ENCODE measurements around the gene PDK3.
A peak's percentile ranks its signal among the peaks of the same experiment; 100 is the strongest.

The PDK3 gene

DNA sequence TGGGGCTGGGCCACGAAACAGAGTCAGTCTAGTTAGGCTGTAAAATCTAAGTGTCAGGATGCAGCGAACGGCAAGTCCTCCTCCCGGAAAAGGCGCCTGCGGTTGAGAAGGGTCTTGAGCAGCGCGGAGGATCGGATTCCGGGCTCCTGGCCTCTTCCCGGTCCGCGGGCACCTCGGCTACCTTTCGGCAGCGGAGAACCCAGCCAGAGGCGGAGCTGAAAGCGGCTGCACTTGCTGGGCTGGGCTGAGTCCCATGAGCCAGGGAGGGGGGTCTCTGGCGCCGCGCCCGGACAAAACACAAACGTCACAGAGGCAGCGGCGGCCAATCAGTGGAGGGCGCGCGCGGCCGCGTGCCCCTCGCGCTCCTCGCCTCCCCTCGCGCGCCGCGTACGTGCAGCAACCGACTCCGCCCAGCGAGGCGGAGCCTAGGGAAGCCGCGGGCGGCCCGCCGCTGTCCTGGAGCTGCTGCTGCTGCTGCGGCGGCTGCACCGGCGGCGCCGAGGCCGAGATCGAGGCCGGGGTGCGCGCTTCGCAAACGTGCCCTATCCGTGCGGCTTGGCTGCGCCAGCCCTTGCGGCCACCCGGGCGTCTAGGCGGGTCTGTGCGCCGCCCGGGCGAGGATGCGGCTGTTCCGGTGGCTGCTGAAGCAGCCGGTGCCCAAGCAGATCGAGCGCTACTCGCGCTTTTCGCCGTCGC lies at the start of gene PDK3:
PDK3 (plus strand) TSS at position 451 of the 696 bp plus-strand sequence; CDS start at position 621, 170 bp downstream.
- no peak for FAIRE-seq

GRCh38 chrX:24415921-24416320 lies 49.2 kb upstream of the PDK3 start:
- FAIRE-seq = no peak

- no peak for FAIRE-seq
These were observed 41.1 kb upstream of the PDK3 start for GRCh38 chrX:24423960-24424359.

DNA sequence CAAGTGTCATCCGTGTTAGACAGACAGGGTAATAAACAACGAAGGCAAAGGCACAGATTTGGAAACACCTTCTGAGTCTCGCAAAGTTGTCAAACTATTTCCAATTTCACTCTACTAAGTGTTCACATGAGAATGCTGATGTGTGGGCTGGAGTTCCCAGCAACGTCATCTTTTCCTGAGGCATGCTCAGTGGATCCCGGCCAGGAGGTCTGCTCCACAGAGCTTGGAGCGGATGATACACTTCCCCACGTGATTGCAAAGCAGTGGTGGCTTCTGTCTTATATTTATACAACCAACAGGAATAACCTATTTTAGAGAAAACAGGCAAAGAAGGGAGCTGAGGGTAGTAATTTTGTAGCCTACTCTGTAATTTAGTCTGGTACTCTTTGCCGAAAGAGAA lies 40.1 kb upstream of the PDK3 start:
- no peak for FAIRE-seq

- no peak for FAIRE-seq
These were observed 39.3 kb upstream of the PDK3 start for GRCh38 chrX:24425806-24426205.

DNA sequence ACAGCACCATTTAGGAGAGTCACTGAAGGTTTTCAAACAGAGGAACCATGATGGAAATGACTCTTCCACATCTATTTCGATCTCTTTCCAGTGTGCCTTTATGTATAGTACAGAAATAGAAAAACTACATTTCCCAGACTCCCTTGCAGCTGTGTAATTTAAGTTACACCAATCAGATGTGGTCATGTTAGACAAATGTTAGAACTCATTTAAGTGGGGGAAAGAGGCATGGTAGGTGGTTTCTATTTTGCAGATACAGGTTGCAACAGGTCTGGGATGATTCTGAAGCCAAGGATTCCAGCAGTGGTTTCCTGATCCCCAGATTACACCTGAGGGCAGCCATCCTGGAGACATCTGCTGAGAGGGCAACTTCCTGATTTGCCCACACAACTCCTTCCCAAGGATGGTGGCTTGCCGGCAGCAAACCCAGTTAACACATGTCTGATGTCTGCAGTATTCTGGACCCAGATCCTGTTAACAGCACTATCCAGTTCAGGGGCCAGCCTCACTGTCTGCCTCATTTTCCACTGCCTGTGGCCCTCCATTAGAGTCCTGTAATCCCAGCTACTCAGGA lies 38.7 kb upstream of the PDK3 start:
- FAIRE-seq = no peak

DNA sequence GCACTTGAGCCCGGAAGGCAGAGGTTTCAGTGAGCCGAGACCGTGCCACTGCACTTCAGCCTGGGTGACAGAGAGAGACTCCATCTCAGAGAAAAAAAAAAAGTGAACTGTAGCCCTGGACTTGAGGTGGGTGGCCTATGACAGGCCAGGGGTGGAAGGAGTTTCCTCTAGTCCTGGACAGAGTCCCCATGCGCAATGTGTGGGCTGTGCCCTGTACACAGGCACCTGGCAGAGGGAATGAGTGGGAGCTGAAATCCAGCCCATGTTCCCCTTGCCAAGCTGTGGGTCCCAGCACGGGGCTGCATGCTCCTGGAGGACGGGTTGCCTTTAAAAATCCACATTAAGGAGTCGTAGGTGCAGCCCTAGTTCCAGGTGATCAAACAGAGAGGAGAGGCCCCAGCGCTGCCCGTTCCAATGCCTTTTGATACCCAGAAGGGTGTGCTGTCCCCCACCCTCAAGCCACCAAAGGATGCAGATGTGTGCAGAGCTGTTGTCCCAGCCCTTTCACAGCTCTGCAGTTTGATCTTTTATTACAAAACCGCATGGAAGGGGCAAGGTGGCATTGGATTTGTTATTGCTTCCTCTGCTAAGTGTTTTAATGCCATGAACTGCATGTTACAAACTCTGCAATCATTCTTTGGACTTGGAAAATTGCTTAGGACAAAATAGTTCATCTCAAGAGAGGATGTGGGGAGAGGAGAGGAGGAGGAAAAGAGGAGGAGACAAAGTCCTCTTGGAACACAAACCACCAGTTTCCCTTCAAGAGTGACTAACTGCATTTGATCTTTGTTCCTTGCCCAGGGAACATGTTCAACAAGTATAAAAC lies 38.0 kb upstream of the PDK3 start:
- FAIRE-seq = no peak

- no peak for FAIRE-seq
These were observed 37.4 kb upstream of the PDK3 start for GRCh38 chrX:24427747-24428019.

DNA sequence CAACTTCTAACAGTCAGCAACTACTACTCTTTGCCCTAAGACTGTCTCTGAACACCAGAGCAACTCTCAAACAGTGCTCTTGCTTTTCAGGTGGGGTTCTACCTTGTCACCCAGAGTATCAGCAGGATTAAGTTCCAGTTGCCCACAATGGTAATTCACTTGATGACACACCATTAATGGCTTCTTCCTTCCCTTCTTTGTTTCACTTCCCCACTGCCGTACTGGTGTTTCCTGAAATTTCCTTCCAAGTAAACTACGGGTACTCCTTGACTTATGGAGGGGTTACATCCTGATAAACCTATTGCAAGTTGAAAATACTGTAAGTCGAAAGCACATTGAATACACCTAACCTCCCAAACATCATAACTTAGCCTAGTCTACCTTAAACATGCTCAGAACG lies 36.6 kb upstream of the PDK3 start:
- no peak for FAIRE-seq

GRCh38 chrX:24435060-24435459 lies 30.0 kb upstream of the PDK3 start:
- FAIRE-seq = no peak

GRCh38 chrX:24443918-24444317 lies 21.2 kb upstream of the PDK3 start:
- no peak for FAIRE-seq

DNA sequence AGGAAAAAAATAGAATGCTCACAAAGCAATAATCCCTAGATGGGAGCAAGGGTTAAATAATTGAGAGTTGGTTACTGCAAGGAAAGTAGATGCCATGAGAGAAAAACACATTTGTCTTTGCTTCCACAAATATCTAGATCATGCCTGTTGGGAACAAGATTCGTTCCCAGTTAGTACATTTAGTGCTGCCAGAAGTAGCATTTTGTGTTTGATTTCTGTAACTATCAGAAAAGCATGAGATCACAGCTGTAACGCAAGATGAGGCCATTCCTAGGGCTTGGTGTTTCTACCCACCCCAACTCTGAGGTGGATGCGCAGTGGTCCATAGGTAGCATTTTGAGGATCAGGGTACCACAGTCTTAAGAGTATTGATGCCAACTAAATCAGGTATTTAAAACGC lies 20.4 kb upstream of the PDK3 start:
- FAIRE-seq = no peak

DNA sequence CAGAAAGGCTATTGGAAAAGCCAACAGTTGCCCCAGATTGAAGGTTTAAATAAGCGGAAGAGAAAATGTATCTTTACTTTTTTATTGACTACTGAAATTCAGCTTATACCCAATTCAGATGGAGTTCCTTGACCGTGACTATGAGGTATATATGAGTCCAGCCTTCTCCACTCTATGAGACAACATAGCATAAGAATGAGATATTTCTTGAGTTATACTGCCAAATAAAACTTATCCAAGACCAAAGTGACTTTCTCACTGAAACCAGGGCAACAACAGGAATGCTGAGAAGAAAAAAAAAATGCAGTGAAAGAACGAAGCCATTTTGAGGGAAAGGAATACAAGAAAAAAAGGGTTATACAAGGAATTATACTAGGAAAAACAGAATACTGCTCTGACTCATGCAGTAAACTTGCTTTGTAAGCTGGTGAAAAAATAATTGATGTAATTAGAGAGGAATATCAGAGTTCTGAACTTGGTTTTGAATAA lies 16.3 kb upstream of the PDK3 start:
- FAIRE-seq = no peak

GRCh38 chrX:24463077-24463476 lies 2.0 kb upstream of the PDK3 start:
- no peak for FAIRE-seq

GRCh38 chrX:24464498-24464835 lies 619 bp upstream of the PDK3 start:
- no peak for FAIRE-seq

GRCh38 chrX:24465532-24465865 lies 413 bp downstream of the PDK3 start:
- no peak for FAIRE-seq

GRCh38 chrX:24466025-24466424 lies 939 bp downstream of the PDK3 start:
- FAIRE-seq = no peak

GRCh38 chrX:24468245-24468644 lies 3.2 kb downstream of the PDK3 start:
- no peak for FAIRE-seq

- FAIRE-seq = peak; percentile 56
These were observed 6.7 kb downstream of the PDK3 start for GRCh38 chrX:24471808-24472207.

- no peak for FAIRE-seq
These were observed 10.4 kb downstream of the PDK3 start for GRCh38 chrX:24475480-24475879.

GRCh38 chrX:24478509-24478908 lies 13.4 kb downstream of the PDK3 start:
- no peak for FAIRE-seq

GRCh38 chrX:24479924-24480323 lies 14.8 kb downstream of the PDK3 start:
- no peak for FAIRE-seq

DNA sequence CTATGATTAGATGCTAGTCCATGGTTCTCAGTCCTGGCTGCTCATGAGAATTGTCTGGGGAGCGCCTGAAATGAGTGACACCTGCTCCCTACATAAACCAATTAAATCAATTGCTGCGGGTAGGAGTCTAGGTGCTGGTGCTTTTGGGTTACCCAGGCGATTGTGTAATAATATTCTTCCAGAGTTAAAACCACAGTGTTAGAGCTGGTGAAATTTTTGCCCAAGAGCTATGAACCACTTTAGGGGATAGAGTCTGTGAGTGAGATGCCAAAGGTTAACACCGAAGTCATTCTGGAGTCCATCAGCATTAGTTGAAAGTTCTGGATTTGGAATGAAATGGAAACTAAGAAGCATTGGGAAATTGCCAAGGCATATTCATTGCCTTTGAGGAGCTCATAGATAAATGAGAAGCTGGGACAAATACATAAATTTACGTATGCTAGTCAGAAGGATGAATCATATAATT lies 15.3 kb downstream of the PDK3 start:
- no peak for FAIRE-seq

DNA sequence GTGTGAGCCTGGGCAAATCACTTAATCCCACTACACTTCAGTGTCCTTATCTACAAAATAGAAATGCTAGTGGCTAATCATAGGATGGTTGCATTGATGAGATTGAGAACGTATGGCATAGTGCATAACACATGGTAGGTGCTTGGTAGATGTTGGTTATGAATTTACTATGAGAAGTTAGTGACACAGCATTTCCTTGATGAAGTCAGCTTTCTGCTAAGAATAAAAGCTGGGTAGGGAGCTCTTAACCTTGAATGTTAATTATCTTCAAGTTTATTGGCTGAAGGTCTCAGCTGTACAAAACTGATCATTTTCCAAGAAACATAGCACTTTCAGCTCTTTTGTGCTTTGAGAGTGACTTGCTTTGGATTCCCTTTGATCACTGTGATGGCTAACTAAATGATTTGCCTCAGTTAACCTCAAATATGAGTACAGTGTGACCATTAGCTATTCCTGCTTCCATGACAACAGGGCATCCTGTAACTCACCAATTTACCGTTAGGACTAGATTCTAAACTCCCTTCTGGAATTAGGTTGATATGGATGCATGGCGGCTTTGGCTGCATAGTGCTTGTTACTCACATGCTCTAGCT lies 17.8 kb downstream of the PDK3 start:
- peak; percentile 17 for FAIRE-seq

Data from islet of Langerhans (tissue), 1 donor.